Amygdala (tissue), 56 donors: Measurements from ENCODE around the gene LEAP2.
"Not testable (repeated sequence)": the region's sequence is repeated elsewhere in the genome, so short reads cannot be mapped to it uniquely, and the experiment has no call there.

Experiments
- DNase-seq, 56 donors: peaks; one replicate each; lab custom pipeline; 2025; lab: John Stamatoyannopoulos, UW

LEAP2 gene

DNA sequence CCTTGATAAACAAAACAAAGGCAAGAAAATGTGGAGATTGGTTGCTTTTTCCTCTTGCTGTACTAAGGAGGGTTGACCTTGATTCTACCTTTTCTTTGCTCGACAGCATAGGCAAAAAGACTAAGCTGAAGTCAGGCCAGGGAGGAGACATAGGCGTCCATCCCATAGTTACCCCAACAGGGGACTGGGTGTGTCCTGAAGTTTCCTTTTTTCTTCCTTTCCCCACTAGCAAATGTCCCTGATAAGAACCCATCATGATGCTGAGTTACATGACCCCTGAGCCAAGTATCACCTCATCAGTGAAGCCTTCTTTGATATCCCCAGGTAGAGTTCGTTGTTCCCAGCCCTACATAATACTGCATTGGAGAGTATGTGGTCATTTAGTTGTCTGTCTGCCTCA lies 33.2 kb upstream of the LEAP2 start:
- DNase-seq, result no peak

DNA sequence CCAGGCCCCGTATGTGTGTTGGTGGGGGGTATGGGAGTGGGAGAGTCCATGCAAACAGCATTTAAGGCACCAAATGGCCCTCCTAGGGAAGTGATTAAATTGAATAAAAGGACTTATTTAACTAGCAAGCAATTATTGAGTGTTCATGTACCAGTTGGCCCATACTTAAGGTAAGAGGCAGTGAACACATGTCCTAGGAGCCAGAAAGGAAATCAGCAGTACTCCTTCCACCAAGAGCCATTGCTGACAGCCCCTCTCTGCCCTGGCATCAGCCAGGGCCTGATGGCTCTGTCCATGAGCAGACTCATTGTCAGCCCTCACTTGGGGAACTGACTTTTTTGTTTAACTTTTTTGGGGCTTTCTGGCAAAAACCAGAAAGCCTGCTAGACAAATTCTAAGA lies 32.6 kb upstream of the LEAP2 start:
- no peak for DNase-seq

DNA sequence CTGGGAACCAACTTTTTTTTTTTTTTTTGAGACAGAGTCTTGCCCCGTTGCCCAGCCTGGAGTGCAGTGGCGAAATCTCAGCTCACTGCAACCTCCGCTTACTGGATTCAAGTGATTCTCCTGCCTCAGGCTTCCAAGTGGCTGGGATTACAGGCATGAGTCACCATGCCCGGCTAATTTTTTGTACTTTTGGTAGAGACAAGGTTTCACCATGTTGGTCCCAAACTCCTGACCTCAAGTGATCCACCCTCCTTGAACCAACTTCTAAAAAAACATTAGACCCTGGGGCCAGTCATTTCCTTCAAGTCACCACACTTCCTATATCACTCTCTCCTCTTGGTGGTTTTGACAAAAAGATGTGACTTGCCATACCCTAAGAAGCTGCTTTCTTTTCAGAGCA lies 32.2 kb upstream of the LEAP2 start:
- DNase-seq, result no peak

DNA sequence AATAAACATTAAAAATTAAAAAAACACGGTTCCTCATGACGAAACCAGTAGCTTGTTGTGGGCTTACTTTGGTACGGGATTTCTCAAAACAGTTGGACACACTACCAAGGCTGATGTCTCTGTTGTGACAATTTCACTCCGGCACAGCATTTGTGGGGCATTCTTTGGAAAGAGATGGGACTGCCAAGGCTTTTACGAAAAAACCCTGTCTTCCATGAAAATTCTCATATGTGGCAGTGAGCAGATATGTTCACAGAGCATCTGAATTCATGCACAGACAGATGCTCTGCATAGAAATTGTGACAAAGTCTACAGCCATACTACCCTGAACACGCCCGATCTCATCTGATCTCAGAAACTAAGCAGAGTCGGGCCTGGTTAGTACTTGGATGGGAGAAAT lies 25.2 kb upstream of the LEAP2 start:
- DNase-seq, result no peak

GRCh38 chr5:132849347-132849746 lies 24.1 kb upstream of the LEAP2 start:
- DNase-seq, result no peak

GRCh38 chr5:132850066-132850465 lies 23.4 kb upstream of the LEAP2 start:
- DNase-seq, result no peak

DNA sequence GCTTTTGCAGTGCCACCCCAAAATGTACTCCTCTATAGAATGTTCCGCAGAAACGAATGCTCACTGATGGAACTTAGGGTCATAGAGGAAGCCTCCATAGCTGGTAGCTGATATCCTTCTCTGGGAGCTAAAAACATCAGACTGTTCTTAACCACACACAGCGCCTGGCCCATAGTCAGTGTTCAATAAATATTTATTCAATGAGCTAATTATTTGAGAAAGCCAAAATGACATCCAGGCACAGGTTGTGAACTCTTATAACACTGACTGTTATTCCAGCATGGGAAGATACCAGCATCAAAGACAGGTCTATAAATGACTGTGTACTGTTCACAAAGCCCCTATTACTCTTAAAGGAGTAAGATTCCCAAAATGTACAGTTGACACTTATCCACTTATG lies 20.1 kb upstream of the LEAP2 start:
- no peak for DNase-seq

DNA sequence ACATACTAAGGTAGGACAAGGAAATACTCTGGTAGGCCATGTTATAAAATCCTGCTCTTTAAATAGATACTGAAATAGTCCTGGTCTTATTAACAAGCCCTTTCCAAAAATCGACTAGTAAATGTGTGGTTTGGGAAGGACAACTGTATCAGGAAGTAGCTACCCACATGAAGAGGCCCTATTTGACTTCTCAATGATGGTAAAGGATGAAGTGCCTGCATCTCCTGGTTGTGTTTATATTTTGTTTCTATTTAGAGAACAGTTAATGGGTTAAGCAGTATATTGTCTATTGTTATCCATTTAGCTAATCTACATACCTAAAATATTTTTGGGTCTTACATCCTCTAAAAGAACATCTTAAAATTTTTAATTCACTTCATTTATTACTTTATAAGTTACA lies 19.7 kb upstream of the LEAP2 start:
- no peak for DNase-seq

DNA sequence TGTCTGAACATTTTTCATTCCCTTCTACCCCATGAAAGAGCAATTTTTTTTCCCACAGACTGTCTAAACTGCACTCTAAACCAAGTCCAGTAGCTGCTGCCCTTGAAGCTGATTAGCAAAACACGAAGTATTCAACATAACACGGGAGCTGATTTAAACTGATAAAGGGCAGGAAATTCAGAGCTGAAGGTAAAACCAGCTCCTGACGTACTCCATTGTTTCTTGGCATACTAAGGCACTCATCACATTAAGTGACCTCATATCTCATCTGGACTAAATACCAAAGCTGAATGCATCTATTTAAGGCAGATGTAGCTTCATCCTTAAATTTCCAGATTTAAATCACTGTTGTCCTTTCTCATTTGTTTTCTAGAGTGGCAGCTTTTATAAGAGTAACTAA lies 19.2 kb upstream of the LEAP2 start:
- DNase-seq, result no peak

DNA sequence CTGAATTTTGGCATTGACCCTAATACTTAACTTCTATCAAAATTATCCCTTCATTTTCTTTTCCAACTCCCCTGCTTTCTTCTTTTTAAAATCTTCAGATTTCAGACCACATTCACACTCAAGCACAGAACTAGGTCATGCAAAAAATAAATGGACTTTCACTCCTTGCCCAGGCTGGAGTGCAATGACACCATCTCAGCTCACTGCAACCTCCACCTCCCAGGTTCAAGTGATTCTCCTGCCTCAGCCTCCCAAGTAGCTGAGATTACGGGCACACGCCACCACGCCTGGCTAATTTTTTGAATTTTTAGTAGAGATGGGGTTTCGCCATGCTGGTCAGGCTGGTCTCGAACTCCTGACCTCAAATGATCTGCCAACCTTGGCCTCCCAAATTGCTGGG lies 18.5 kb upstream of the LEAP2 start:
- DNase-seq, result not testable (repeated sequence)

- DNase-seq, result no peak
Observed at GRCh38 chr5:132856011-132856410, 17.5 kb upstream of the LEAP2 start.

DNA sequence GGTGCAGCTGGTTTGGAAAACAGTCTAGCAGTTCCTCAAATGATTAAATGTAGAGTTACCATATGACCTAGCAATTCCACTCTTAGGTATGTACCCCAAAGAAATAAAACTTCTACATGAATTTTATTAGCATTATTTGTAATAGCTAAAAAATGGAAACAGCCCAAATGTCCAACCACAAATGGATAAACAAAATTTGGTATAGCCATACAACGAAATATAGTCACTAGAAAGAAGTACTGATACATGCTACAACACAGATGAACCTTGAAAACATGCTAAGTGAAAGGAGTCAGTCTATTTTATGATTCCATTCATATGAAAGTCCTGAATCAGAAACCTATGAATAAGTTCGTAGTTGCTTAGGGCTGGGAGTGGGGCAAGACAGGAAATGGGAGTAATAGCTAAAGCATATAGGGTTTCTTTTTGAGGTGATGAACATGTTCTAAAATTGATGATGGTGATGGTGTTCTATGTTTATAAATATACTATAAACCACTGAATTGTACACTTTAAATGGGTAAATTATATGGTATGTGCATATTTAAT lies 13.5 kb upstream of the LEAP2 start:
- DNase-seq, result no peak

GRCh38 chr5:132860742-132861141 lies 12.7 kb upstream of the LEAP2 start:
- DNase-seq, result no peak

DNA sequence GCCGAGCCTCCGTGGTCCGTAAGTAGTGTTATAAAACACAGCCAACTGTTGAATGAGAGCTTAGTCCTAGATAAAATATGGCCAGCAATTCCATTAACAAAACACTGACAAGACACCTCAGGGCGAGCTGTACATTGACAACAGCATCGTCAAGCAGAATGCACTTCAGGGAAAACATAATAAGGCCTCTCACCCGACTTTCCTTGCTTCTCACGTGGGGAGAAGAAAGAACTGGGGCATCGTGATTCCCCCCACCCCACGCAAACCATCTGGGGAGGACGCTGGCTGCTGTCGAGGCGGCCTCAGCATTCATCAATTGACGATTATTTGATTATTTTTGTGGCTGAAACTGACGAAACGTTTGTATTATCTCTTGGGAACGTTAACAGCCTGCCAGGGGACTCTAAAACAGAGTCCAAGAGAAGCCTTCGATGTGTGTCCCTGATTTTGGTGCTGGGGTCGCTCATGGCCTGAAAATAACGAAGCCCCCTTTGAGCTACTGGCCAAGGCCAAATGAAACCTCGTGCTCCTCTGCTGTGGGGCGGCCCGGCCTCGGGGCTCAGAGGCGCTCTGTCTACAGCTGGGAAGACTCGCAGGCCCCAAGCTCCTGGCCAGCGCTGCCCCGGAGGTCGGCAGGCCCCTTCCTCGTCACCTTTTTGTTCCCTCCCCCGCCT lies 7.7 kb upstream of the LEAP2 start:
- peak in 1 of 56 donors; percentile 35 for DNase-seq

DNA sequence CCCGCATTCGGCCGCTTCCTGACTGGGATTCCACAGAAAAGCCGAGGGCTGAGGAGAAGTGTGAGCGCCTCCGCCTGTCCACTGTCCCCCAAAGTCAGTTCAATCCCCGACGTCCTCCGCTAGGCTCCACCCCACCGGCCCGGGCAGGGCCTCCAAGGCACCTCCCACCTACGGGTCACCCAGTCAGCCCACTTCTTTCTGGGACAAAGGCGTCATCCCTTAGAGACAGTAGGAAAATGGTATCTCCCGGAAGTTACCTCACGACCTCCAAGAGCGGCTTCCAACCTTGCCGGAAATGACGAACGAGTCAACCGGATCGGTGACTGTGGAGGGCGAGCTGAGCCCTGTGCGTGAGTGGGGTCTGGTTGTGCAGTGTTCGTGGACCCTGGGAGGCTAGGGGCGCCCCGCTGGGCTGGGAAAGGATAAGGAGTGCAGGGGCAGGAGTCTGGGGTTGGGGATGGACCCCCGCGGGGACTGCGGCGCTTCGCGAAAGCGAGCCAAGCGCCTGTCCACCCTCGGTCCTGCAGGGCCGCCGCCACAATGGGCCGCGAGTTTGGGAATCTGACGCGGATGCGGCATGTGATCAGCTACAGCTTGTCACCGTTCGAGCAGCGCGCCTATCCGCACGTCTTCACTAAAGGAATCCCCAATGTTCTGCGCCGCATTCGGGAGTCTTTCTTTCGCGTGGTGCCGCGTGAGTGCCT lies 7.0 kb upstream of the LEAP2 start, which contains the start of the genes GDF9 and UQCRQ:
Gene GDF9 (minus strand): TSS at position 128 of the 704 bp plus-strand sequence. CDS start 1,936 bp downstream, outside the sequence.
Gene UQCRQ (plus strand): TSS at position 301 of the 704 bp plus-strand sequence. CDS start 240 bp downstream, at position 541.
- DNase-seq, result peak; percentile 66 to 99 (median 96)

DNA sequence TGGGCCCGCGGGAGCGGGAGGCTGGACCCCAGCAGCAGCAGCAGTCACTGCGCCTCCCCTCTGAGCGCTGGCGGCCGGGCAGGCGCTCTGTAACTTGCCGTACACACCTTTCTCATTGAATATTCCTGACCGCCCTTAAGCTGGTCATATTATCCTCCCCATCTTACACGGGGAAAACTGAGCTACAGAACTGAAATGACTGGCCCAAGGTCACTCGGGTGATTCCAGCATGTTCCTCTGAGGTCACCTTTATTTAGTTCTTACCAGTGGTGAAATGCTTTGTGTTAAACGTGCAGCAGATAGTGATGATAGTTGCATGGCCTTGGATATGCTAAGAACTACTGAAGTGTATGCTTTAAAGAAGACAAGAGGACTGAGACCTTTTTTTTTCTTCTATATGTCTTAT lies 6.4 kb upstream of the LEAP2 start:
- no peak for DNase-seq

DNA sequence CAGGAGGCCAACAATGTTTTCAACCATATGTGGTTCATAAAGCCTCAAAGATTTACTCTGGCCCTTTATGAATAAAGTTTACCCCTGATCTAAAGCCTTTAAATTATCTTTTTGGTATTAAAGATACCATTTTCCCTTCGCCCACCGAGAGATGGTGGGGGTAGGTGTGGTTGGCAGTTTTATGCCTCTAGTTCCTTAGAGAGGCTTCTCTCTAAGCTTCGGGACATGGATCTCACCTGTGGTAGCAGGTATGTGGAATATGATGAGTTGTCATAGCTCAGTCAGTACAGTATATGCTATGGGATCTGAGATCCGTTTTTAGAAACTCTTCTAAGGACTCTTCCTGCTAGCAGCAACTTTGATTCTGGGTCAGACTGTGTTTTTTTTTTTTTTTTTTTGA lies 4.7 kb upstream of the LEAP2 start:
- no peak for DNase-seq

- DNase-seq, result no peak
Observed at GRCh38 chr5:132870801-132871200, 2.7 kb upstream of the LEAP2 start.

DNA sequence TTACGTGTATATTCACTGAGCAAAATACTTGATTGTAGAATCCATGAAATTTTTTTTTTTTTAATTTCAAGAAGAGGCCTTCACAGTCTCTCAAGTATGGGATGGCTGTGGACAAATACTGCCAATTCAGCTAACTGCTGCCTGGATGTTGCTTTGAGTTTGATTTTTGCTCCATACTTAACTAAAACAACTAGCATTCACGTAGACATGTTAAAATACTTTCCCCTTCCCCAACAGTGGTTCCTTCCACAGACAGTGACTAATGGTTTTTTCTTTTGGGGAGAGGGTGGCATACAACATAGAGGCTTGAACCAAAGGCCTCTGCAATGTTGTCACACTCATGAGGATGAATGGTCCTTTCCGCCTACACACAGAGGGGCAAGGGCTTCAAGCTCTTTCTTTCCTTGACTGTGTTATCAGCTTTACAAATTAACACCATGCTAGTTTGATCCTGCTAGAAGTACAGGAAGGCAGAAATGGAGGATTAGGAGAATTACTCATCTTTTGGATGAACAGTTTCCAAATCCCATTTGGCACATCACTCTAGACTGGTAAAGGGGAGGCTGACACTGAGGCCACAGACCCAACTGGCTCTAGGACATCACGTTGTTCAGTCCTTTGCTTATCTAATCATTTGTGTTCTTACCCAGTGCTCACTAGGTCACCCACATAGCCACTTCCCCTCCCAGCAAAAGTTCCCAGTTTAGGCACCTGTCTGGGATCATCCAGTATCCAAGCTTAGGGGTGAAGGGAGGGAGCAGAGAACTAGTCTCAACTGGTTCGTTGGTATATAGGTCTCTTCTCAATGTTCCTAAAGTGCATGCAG lies 1.8 kb upstream of the LEAP2 start:
- DNase-seq, result no peak

GRCh38 chr5:132872788-132873118 lies 715 bp upstream of the LEAP2 start:
- DNase-seq, result no peak

GRCh38 chr5:132873930-132874271 lies 433 bp downstream of the LEAP2 start:
- DNase-seq, result no peak
